A549 (cell line): ENCODE data around the gene TM2D3. TPM values are rescaled to one million over a fixed set of nuclear protein-coding genes. Genes with fewer than 3 reads are reported as not detected.

Source experiments
- ATAC-seq, 2 experiments: fragments of 200-7000 bp in 1 of 2; fragments of >200 bp in 1 of 2; cut with Nextera tagmentation in 1 of 2; cut with Tn5 transposase in 1 of 2; 3 replicates each; pipeline versions ENCODE4 v1.8.0 to v1.9.1; 2018 to 2020; ENCODE audit warnings: mild to moderate bottlenecking in 1 of 2, moderate library complexity in 1 of 2
- CTCF ChIA-PET: fragments of 300-600 bp; sonication (Branson Sonifier 250); formaldehyde crosslinking; extraction: SDS; loops from one replicate; lab custom pipeline; 2021; ENCODE audit warnings: antibody characterized with exemption, inconsistent platforms; lab: Yijun Ruan, JAX
- POLR2A ChIA-PET: fragments of 350-600 bp; formaldehyde crosslinking; extraction: SDS; loops from one replicate; lab custom pipeline; 2021; ENCODE audit warnings: antibody characterized with exemption, inconsistent platforms; lab: Yijun Ruan, JAX
- DNase-seq, 2 experiments: peaks; one replicate each; pipeline versions ENCODE4 v3.0.0 to v3.0.0-alpha.2; 2011 to 2016; ENCODE audit warnings: low read depth in 1 of 2, low spot score in 1 of 2
- FAIRE-seq: peaks from 2 replicates; lab custom pipeline; 2011; peaks lifted over from hg19 to GRCh38; lab: Jason Lieb, UNC
- H3K27ac ChIP-seq, 2 experiments: fragments of >200 bp; sonication (Bioruptor Twin); formaldehyde crosslinking; 3 replicates each; pipeline ENCODE4 v1.5.1; 2016 to 2017
- H3K4me1 ChIP-seq: fragments of >200 bp; sonication (Bioruptor Twin); formaldehyde crosslinking; 3 replicates; pipeline ENCODE4 v1.6.1; 2016
- H3K4me2 ChIP-seq: fragments of >200 bp; sonication (Bioruptor Twin); formaldehyde crosslinking; 3 replicates; pipeline ENCODE4 v1.6.1; 2016
- H3K4me3 ChIP-seq: fragments of >200 bp; sonication (Bioruptor Twin); formaldehyde crosslinking; 3 replicates; pipeline ENCODE4 v1.5.1; 2016
- H3K9me3 ChIP-seq: fragments of >200 bp; sonication (Bioruptor Twin); formaldehyde crosslinking; 3 replicates; pipeline ENCODE4 v1.6.1; 2016
- BCL3 ChIP-seq: fragments of >200 bp; sonication (Bioruptor Twin); formaldehyde crosslinking; IDR thresholded peaks from 3 replicates; pipeline ENCODE4 v1.6.1; 2016
- BHLHE40 ChIP-seq: IDR thresholded peaks from 2 replicates; pipeline ENCODE4 v1.6.1; 2012; ENCODE audit warnings: low read depth, low read length, inconsistent platforms
- CBX8 ChIP-seq: fragments of 200-600 bp; sonication (generic); IDR thresholded peaks from 2 replicates; pipeline ENCODE4 v1.6.1; 2016
- CEBPB ChIP-seq, 2 experiments: fragments of >200 bp in 1 of 2; sonication (Bioruptor Twin) in 1 of 2; formaldehyde crosslinking in 1 of 2; IDR thresholded peaks; 2 replicates each; pipeline ENCODE4 v1.6.1; 2012 to 2016
- CHD2 ChIP-seq: fragments of 150-350 bp; IDR thresholded peaks from 2 replicates; pipeline ENCODE4 v1.6.1; 2014; ENCODE audit warnings: low read length; ENCODE audit not compliant: partially characterized antibody
- CTCF ChIP-seq: fragments of >200 bp; sonication (Bioruptor Twin); formaldehyde crosslinking; IDR thresholded peaks from 3 replicates; pipeline ENCODE4 v1.5.1; 2016
- E2F6 ChIP-seq: IDR thresholded peaks from 2 replicates; pipeline ENCODE4 v1.6.1; 2012; ENCODE audit warnings: low read depth, borderline replicate concordance
- EP300 ChIP-seq, 2 experiments: fragments of >200 bp; sonication (Bioruptor Twin); formaldehyde crosslinking; IDR thresholded peaks; 2 replicates in 1 of 2; 3 replicates in 1 of 2; pipeline ENCODE4 v1.6.1; 2016 to 2017
- ESRRA ChIP-seq: fragments of 150-350 bp; IDR thresholded peaks from 2 replicates; pipeline ENCODE4 v1.6.1; 2014; ENCODE audit warnings: mild to moderate bottlenecking, low read length, borderline replicate concordance
- FOSB ChIP-seq: fragments of 250-450 bp; sonication (Bioruptor Pico); IDR thresholded peaks from 2 replicates; pipeline ENCODE4 v1.5.0; 2020; ENCODE audit warnings: mild to moderate bottlenecking, moderate library complexity
- FOSL2 ChIP-seq, 2 experiments: fragments of 450-650 bp in 1 of 2; fragments of >200 bp in 1 of 2; sonication (Bioruptor Twin) in 1 of 2; formaldehyde crosslinking; IDR thresholded peaks; 2 replicates each; pipeline versions ENCODE4 v1.5.0 to v1.6.1; 2016 to 2020; ENCODE audit warnings: mild to moderate bottlenecking in 1 of 2, moderate library complexity in 1 of 2
- FOXS1 ChIP-seq: fragments of 250-450 bp; sonication (Bioruptor Pico); IDR thresholded peaks from 2 replicates; pipeline ENCODE4 v1.5.0; 2020; ENCODE audit warnings: mild to moderate bottlenecking, moderate library complexity
- GATA3 ChIP-seq: IDR thresholded peaks from 2 replicates; pipeline ENCODE4 v1.6.1; 2012; ENCODE audit warnings: borderline replicate concordance
- HES2 ChIP-seq: fragments of >200 bp; sonication (Bioruptor Twin); formaldehyde crosslinking; IDR thresholded peaks from 2 replicates; pipeline ENCODE4 v1.6.1; 2016
- HOXA7 ChIP-seq: fragments of 250-450 bp; sonication (Bioruptor Pico); IDR thresholded peaks from 2 replicates; pipeline ENCODE4 v1.5.0; 2020; ENCODE audit warnings: mild to moderate bottlenecking, moderate library complexity
- JUN ChIP-seq, 2 experiments: fragments of >200 bp; sonication (Bioruptor Twin); formaldehyde crosslinking; IDR thresholded peaks; 2 replicates in 1 of 2; 3 replicates in 1 of 2; pipeline ENCODE4 v1.6.1; 2016 to 2017
- JUNB ChIP-seq: fragments of >200 bp; sonication (Bioruptor Twin); formaldehyde crosslinking; IDR thresholded peaks from 2 replicates; pipeline ENCODE4 v1.6.1; 2016
- KDM5A ChIP-seq: fragments of 200-600 bp; sonication (generic); IDR thresholded peaks from 2 replicates; pipeline ENCODE4 v1.6.1; 2016; ENCODE audit warnings: antibody characterized with exemption, mild to moderate bottlenecking
- MAX ChIP-seq: IDR thresholded peaks from 2 replicates; pipeline ENCODE4 v1.6.1; 2012
- MAZ ChIP-seq: fragments of 150-350 bp; IDR thresholded peaks from 2 replicates; pipeline ENCODE4 v1.6.1; 2014; ENCODE audit warnings: antibody characterized with exemption, low read depth, low read length, borderline replicate concordance
- MYC ChIP-seq: IDR thresholded peaks from 2 replicates; pipeline ENCODE4 v1.6.1; 2012; ENCODE audit warnings: mild to moderate bottlenecking, inconsistent platforms, low read length, improper control_type of control experiment, borderline replicate concordance
- PBX3 ChIP-seq: IDR thresholded peaks from 2 replicates; pipeline ENCODE4 v1.6.1; 2012
- PHF8 ChIP-seq: fragments of 200-600 bp; sonication (generic); IDR thresholded peaks from 2 replicates; pipeline ENCODE4 v1.6.1; 2016; ENCODE audit warnings: low read depth, mild to moderate bottlenecking, antibody characterized with exemption, moderate library complexity, borderline replicate concordance
- POLR2A ChIP-seq: IDR thresholded peaks from 2 replicates; pipeline ENCODE4 v1.6.1; 2012; ENCODE audit warnings: mild to moderate bottlenecking, low read length
- RAD21 ChIP-seq, 2 experiments: fragments of >200 bp in 1 of 2; sonication (Bioruptor Twin) in 1 of 2; formaldehyde crosslinking in 1 of 2; IDR thresholded peaks in 1 of 2; conservative IDR thresholded peaks in 1 of 2; 2 replicates in 1 of 2; 3 replicates in 1 of 2; pipeline ENCODE4 v1.6.1; 2012 to 2018; ENCODE audit warnings: inconsistent platforms in 1 of 2
- RNF2 ChIP-seq: fragments of 200-600 bp; sonication (generic); IDR thresholded peaks from 2 replicates; pipeline ENCODE4 v1.6.1; 2016; ENCODE audit warnings: low read depth, mild to moderate bottlenecking, antibody characterized with exemption, moderate library complexity, borderline replicate concordance
- SMC3 ChIP-seq: fragments of >200 bp; sonication (Bioruptor Twin); formaldehyde crosslinking; IDR thresholded peaks from 3 replicates; pipeline ENCODE4 v1.6.1; 2018; ENCODE audit warnings: inconsistent platforms
- SREBF2 ChIP-seq: fragments of 450-650 bp; IDR thresholded peaks from 2 replicates; pipeline ENCODE4 v1.6.1; 2014; ENCODE audit warnings: mild to moderate bottlenecking, moderate library complexity
- USF2 ChIP-seq: fragments of 450-650 bp; IDR thresholded peaks from 2 replicates; pipeline ENCODE4 v1.6.1; 2014; ENCODE audit warnings: antibody characterized with exemption
- WGBS: methylation state at CpG from one replicate; pipeline ENCODE4 v1.1.6; 2017; ENCODE audit errors: missing lambda C conversion rate; 5-methylcytosine and 5-hydroxymethylcytosine counted together
- polyA minus RNA-seq: library from RNA; depleted of rRNA, polyadenylated mRNA; stranded (reverse); fragments of >200 nt; gene quantifications from 2 replicates; pipeline ENCODE4 v1.2.3, GENCODE V29; 2011; rRNA and poly(A)+ RNA removed
- polyA plus RNA-seq, 4 experiments: library from polyadenylated mRNA; depleted of rRNA in 3 of 4; stranded (reverse); fragments of >200 nt; fragmentation: RNase III in 1 of 4; extraction: RNeasy Plus Mini Kit Qiagen cat#74134 plus additional on column Dnase treatment in 1 of 4; gene quantifications; 2 replicates in 3 of 4; 3 replicates in 1 of 4; pipeline ENCODE4 v1.2.3, GENCODE V29; 2011 to 2017

Gene TM2D3
- polyA plus RNA-seq (2011; rRNA removed) (76.6 TPM in 2 replicates), polyA plus RNA-seq (2017; fragmentation: RNase III; extraction: RNeasy Plus Mini Kit Qiagen cat#74134 plus additional on column Dnase treatment) (37.5 to 40.6 TPM (median 39.6 TPM) in 3 replicates), polyA minus RNA-seq (54.6 and 60.5 TPM in 2 replicates)
- polyA plus RNA-seq (2012; cell fraction: cytosol; rRNA removed), result 43.2 and 45.1 TPM in 2 replicates
- 44.9 and 58.5 TPM in 2 replicates for polyA plus RNA-seq (2012; cell fraction: nucleus; rRNA removed)

- peak; percentile 94 to 97 for ATAC-seq
- Histone ChIP-seq H3K9me3 (no peaks in the 10 kb centered on the region), H3K27ac (peak within 1 kb of the TSS; percentile 89 to 98), H3K4me2 (peak within 1 kb of the TSS; percentile 88), H3K4me1 (peaks cover 19% of the 10 kb centered on the region), H3K4me3 (peak within 1 kb of the TSS; percentile 71)
- peak; percentile 94 to 96 for DNase-seq
- no peak for TF ChIP-seq JUNB
- no peak for TF ChIP-seq ESRRA
- peak in 1 of 2 experiments; percentile 7; a peak in 1 of 4 replicates for TF ChIP-seq CEBPB (IDR thresholded peaks at IDR 0.05)
- TF ChIP-seq CBX8, result no peak
- peak; percentile 87 for TF ChIP-seq BHLHE40
- no peak for TF ChIP-seq USF2
- peak; percentile 65 for TF ChIP-seq CHD2
- TF ChIP-seq HES2, result no peak
- TF ChIP-seq HOXA7 (CRISPR knock-in tag), result no peak
- TF ChIP-seq FOXS1 (CRISPR knock-in tag), result no peak
- no peak for TF ChIP-seq RNF2
- TF ChIP-seq SREBF2, result no peak
- TF ChIP-seq GATA3, result peak; percentile 3; the same call in 1 of the 2 replicates
- TF ChIP-seq JUN (IDR thresholded peaks at IDR 0.05), result peak; percentile 77 to 95
- TF ChIP-seq PHF8, result peak; percentile 94
- TF ChIP-seq FOSL2 (IDR thresholded peaks at IDR 0.05), result no peak
- TF ChIP-seq FOSL2 (CRISPR knock-in tag; IDR thresholded peaks at IDR 0.05), result peak; percentile 71
- peak; percentile 93 for TF ChIP-seq POLR2A
- TF ChIP-seq RAD21 (conservative IDR thresholded peaks at IDR 0.05 in 1 of 2, IDR thresholded peaks at IDR 0.05 in 1 of 2), result peak; percentile 48 to 64; a peak in 4 of 5 replicates
- no peak for TF ChIP-seq FOSB (CRISPR knock-in tag)
- peak; percentile 50 for TF ChIP-seq CTCF
- peak; percentile 93 for TF ChIP-seq BCL3
- no peak for TF ChIP-seq EP300 (IDR thresholded peaks at IDR 0.05)
- TF ChIP-seq SMC3, result peak; percentile 58; the same call in 2 of the 3 replicates
- TF ChIP-seq MAZ, result peak; percentile 83; the same call in 1 of the 2 replicates
- TF ChIP-seq MAX, result peak; percentile 96
- peak; percentile 94 for TF ChIP-seq MYC
- TF ChIP-seq KDM5A, result peak; percentile 79
- TF ChIP-seq PBX3, result peak; percentile 49; the same call in 1 of the 2 replicates
- peak; percentile 94 for TF ChIP-seq E2F6
- POLR2A ChIA-PET, result interaction anchor here (1.0 kb wide), 2 partner anchors 32 to 357 kb away, joined by 4 to 6 read pairs; partner anchors contain the start of gene SNRPA1
- CTCF ChIA-PET, result interaction anchor here (0.6 to 9.2 kb wide), 11 partner anchors 11 to 364 kb away, joined by 3 to 71 read pairs (median 5); no protein-coding TSS in a partner anchor
- no peak for FAIRE-seq
- WGBS, result 2% methylated on average over 47 of the region's 75 CpGs
Observed at GRCh38 chr15:101652098-101652785, at the start of gene TM2D3. TM2D3 (minus strand) TSS chr15:101652381; CDS start chr15:101652361, 20 bp downstream.
